Measurements from ENCODE around the gene USP53. TPM values are rescaled to one million over a fixed set of nuclear protein-coding genes. Genes with fewer than 3 reads are reported as not detected.
A peak's percentile ranks its signal among the peaks of the same experiment; 100 is the strongest.

USP53 gene
- total RNA-seq, 1 donor from 2014 or later, result 26.5 TPM

- Mint-ChIP-seq H3K27me3 (ENCODE audit: low read depth) (no peaks in the 10 kb centered on the region), H3K36me3 (peaks cover 7% of the 10 kb centered on the region), H3K4me1 (peaks cover 18% of the 10 kb centered on the region), H3K9me3 (no peaks in the 10 kb centered on the region), H3K27ac (no peak overlapping the region), H3K4me3 (no peak overlapping the region)
- no peak for TF ChIP-seq CTCF (IDR thresholded peaks at IDR 0.05; ENCODE audit: unreplicated experiment)
- DNase-seq (ENCODE audit: low spot score in 2 of 2, unreplicated experiment in 2 of 2), result no peak
Observed at GRCh38 chr4:119281393-119281792, 68.9 kb downstream of the USP53 start.

- Mint-ChIP-seq H3K27me3 (ENCODE audit: low read depth) (no peaks in the 10 kb centered on the region), H3K27ac (peak overlapping the region; percentile 65), H3K9me3 (no peaks in the 10 kb centered on the region), H3K4me1 (peaks cover 18% of the 10 kb centered on the region), H3K4me3 (peak overlapping the region; percentile 1), H3K36me3 (peaks cover 3% of the 10 kb centered on the region)
- DNase-seq (ENCODE audit: low spot score in 2 of 2, unreplicated experiment in 2 of 2), result no peak
- TF ChIP-seq CTCF (IDR thresholded peaks at IDR 0.05; ENCODE audit: unreplicated experiment), result no peak
Observed at GRCh38 chr4:119284876-119285780, 72.6 kb downstream of the USP53 start.

- Mint-ChIP-seq H3K9me3 (no peaks in the 10 kb centered on the region), H3K4me1 (peaks cover 16% of the 10 kb centered on the region), H3K36me3 (peaks cover 2% of the 10 kb centered on the region), H3K27ac (peak overlapping the region; percentile 66), H3K4me3 (no peak overlapping the region), H3K27me3 (ENCODE audit: low read depth) (no peaks in the 10 kb centered on the region)
- peak; percentile 84 for TF ChIP-seq CTCF (IDR thresholded peaks at IDR 0.05; ENCODE audit: unreplicated experiment)
- DNase-seq (ENCODE audit: low spot score in 2 of 2, unreplicated experiment in 2 of 2), result no peak
Observed at GRCh38 chr4:119286377-119287002, 74.0 kb downstream of the USP53 start.

DNA sequence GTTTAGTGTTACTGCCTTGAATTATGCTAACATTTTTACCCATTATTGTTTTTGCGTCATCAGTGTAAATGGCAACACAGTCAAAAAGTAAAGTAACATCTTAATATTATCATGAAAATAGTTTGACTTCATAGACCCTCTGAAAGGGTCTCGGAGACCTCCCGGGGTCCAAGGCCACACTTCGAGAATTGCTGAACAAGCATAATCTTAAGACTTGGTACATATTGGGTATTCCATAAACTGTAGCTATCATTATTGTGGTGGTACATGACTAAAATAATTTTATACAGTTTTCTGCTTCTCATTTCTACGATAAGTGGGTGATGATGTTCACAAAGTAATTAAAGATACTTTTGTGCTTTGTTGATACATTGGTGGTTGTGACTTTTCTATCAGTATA lies 76.8 kb downstream of the USP53 start:
- TF ChIP-seq CTCF (IDR thresholded peaks at IDR 0.05; ENCODE audit: unreplicated experiment), result no peak
- H3K4me1 Mint-ChIP-seq, result peaks cover 12% of the 10 kb centered on the region
- H3K4me3 Mint-ChIP-seq, result no peak overlapping the region
- no peaks in the 10 kb centered on the region for H3K9me3 Mint-ChIP-seq
- no peak for DNase-seq (ENCODE audit: low spot score in 2 of 2, unreplicated experiment in 2 of 2)
- H3K27ac Mint-ChIP-seq, result no peak overlapping the region
- no peaks in the 10 kb centered on the region for H3K36me3 Mint-ChIP-seq
- no peaks in the 10 kb centered on the region for H3K27me3 Mint-ChIP-seq (ENCODE audit: low read depth)

DNA sequence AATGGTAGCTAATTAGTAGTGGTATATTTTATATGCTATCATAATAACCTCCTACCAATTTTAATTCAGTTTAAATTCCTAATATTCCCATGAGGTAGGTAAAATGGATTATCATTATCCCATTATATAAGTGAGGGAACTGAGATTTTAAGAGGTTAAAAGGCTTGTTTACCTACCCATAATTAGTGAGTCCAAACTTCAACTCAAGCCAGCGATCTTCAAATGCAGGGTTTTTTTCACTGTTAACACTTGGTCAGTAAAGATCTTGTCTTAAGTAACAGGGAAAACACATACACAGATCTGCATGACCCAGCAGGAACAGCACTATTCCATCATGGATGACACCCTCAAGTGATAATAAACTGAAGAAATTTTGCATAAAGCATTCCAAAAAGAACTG lies 78.1 kb downstream of the USP53 start:
- no peak for TF ChIP-seq CTCF (IDR thresholded peaks at IDR 0.05; ENCODE audit: unreplicated experiment)

More for the DNA sequence above, 78.1 kb downstream of the USP53 start:
- H3K4me3 Mint-ChIP-seq, result no peak overlapping the region
- H3K27me3 Mint-ChIP-seq (ENCODE audit: low read depth), result no peaks in the 10 kb centered on the region
- H3K9me3 Mint-ChIP-seq, result no peaks in the 10 kb centered on the region
- H3K4me1 Mint-ChIP-seq, result peaks cover 5% of the 10 kb centered on the region
- no peaks in the 10 kb centered on the region for H3K36me3 Mint-ChIP-seq
- no peak for DNase-seq (ENCODE audit: low spot score in 2 of 2, unreplicated experiment in 2 of 2)
- no peak overlapping the region for H3K27ac Mint-ChIP-seq
